T-helper 2 cell treated with Interferon-gamma antibody and Interleukin-4, amounts not matched to agents 5 μg/mL and 100 μg/mL, for 36 hours (primary cell): ENCODE data around the gene SASH1.

Source experiments
- DNase-seq: peaks from one replicate; pipeline ENCODE4 v3.0.0; 2021; ENCODE audit warnings: low spot score
- H3K27ac Mint-ChIP-seq: one replicate; pipeline ENCODE4 v1.8.0; 2021; ENCODE audit warnings: mild to moderate bottlenecking, mixed read lengths
- H3K27me3 Mint-ChIP-seq: one replicate; pipeline ENCODE4 v1.8.0; 2021; ENCODE audit warnings: low read depth, mixed read lengths
- H3K36me3 Mint-ChIP-seq: one replicate; pipeline ENCODE4 v1.8.0; 2021; ENCODE audit warnings: low read depth, mixed read lengths
- H3K4me1 Mint-ChIP-seq: one replicate; pipeline ENCODE4 v1.8.0; 2021; ENCODE audit warnings: low read depth, mixed read lengths
- H3K4me3 Mint-ChIP-seq: one replicate; pipeline ENCODE4 v1.8.0; 2022; ENCODE audit warnings: mild to moderate bottlenecking, moderate library complexity, mixed read lengths
- H3K9me3 Mint-ChIP-seq: one replicate; pipeline ENCODE4 v1.8.0; 2021; ENCODE audit warnings: mixed read lengths

SASH1 gene

GRCh38 chr6:148493424-148493823, 150.8 kb downstream of the SASH1 start:
- no peaks in the 10 kb centered on the region for H3K9me3 Mint-ChIP-seq
- no peak overlapping the region for H3K27ac Mint-ChIP-seq
- no peaks in the 10 kb centered on the region for H3K36me3 Mint-ChIP-seq
- H3K4me1 Mint-ChIP-seq: no peaks in the 10 kb centered on the region
- no peak overlapping the region for H3K4me3 Mint-ChIP-seq
- no peak for DNase-seq
- H3K27me3 Mint-ChIP-seq: peaks cover 3% of the 10 kb centered on the region

GRCh38 chr6:148494226-148494625, 151.6 kb downstream of the SASH1 start:
- DNase-seq: no peak
- no peaks in the 10 kb centered on the region for H3K36me3 Mint-ChIP-seq
- H3K4me3 Mint-ChIP-seq: no peak overlapping the region
- no peaks in the 10 kb centered on the region for H3K4me1 Mint-ChIP-seq
- H3K27ac Mint-ChIP-seq: no peak overlapping the region
- no peaks in the 10 kb centered on the region for H3K9me3 Mint-ChIP-seq
- H3K27me3 Mint-ChIP-seq: peaks cover 3% of the 10 kb centered on the region

- H3K4me1 Mint-ChIP-seq: no peaks in the 10 kb centered on the region
- DNase-seq: no peak
- H3K9me3 Mint-ChIP-seq: no peaks in the 10 kb centered on the region
- H3K27me3 Mint-ChIP-seq: peaks cover 3% of the 10 kb centered on the region
- no peaks in the 10 kb centered on the region for H3K36me3 Mint-ChIP-seq
- H3K27ac Mint-ChIP-seq: no peak overlapping the region
- H3K4me3 Mint-ChIP-seq: no peak overlapping the region
Measured at GRCh38 chr6:148495029-148495428, 152.4 kb downstream of the SASH1 start.

- Mint-ChIP-seq H3K9me3 (no peaks in the 10 kb centered on the region), H3K27ac (no peak overlapping the region), H3K36me3 (no peaks in the 10 kb centered on the region), H3K4me1 (no peaks in the 10 kb centered on the region), H3K4me3 (no peak overlapping the region), H3K27me3 (peaks cover 4% of the 10 kb centered on the region)
- no peak for DNase-seq
Measured at GRCh38 chr6:148497257-148497656, 154.6 kb downstream of the SASH1 start.

- no peaks in the 10 kb centered on the region for H3K9me3 Mint-ChIP-seq
- H3K27me3 Mint-ChIP-seq: peaks cover 4% of the 10 kb centered on the region
- no peak overlapping the region for H3K4me3 Mint-ChIP-seq
- H3K4me1 Mint-ChIP-seq: no peaks in the 10 kb centered on the region
- DNase-seq: no peak
- no peaks in the 10 kb centered on the region for H3K36me3 Mint-ChIP-seq
- H3K27ac Mint-ChIP-seq: no peak overlapping the region
Measured at GRCh38 chr6:148497717-148498116, 155.1 kb downstream of the SASH1 start.

GRCh38 chr6:148500402-148500801, 157.8 kb downstream of the SASH1 start:
- Mint-ChIP-seq H3K4me3 (no peak overlapping the region), H3K27me3 (peaks cover 4% of the 10 kb centered on the region), H3K4me1 (no peaks in the 10 kb centered on the region), H3K9me3 (no peaks in the 10 kb centered on the region), H3K27ac (no peak overlapping the region), H3K36me3 (no peaks in the 10 kb centered on the region)
- no peak for DNase-seq

- Mint-ChIP-seq H3K9me3 (no peaks in the 10 kb centered on the region), H3K4me1 (no peaks in the 10 kb centered on the region), H3K36me3 (no peaks in the 10 kb centered on the region), H3K4me3 (no peak overlapping the region), H3K27me3 (peaks cover 4% of the 10 kb centered on the region), H3K27ac (no peak overlapping the region)
- no peak for DNase-seq
Measured at GRCh38 chr6:148501178-148501590, 158.5 kb downstream of the SASH1 start.

- H3K27ac Mint-ChIP-seq: no peak overlapping the region
- H3K9me3 Mint-ChIP-seq: no peaks in the 10 kb centered on the region
- H3K36me3 Mint-ChIP-seq: no peaks in the 10 kb centered on the region
- no peak for DNase-seq
- H3K4me1 Mint-ChIP-seq: no peaks in the 10 kb centered on the region
- peaks cover 4% of the 10 kb centered on the region for H3K27me3 Mint-ChIP-seq
- no peak overlapping the region for H3K4me3 Mint-ChIP-seq
Measured at GRCh38 chr6:148502083-148502772, 159.6 kb downstream of the SASH1 start.

- Mint-ChIP-seq H3K4me3 (no peak overlapping the region), H3K4me1 (no peaks in the 10 kb centered on the region), H3K36me3 (no peaks in the 10 kb centered on the region), H3K9me3 (no peaks in the 10 kb centered on the region), H3K27ac (no peak overlapping the region), H3K27me3 (peaks cover 6% of the 10 kb centered on the region)
- no peak for DNase-seq
Measured at GRCh38 chr6:148502773-148503135, 160.1 kb downstream of the SASH1 start.

GRCh38 chr6:148503703-148504102, 161.1 kb downstream of the SASH1 start:
- Mint-ChIP-seq H3K9me3 (no peaks in the 10 kb centered on the region), H3K27ac (no peak overlapping the region), H3K4me3 (no peak overlapping the region), H3K36me3 (no peaks in the 10 kb centered on the region), H3K4me1 (no peaks in the 10 kb centered on the region), H3K27me3 (peaks cover 12% of the 10 kb centered on the region)
- no peak for DNase-seq

- Mint-ChIP-seq H3K27me3 (peaks cover 21% of the 10 kb centered on the region), H3K4me1 (no peaks in the 10 kb centered on the region), H3K4me3 (no peak overlapping the region), H3K9me3 (no peaks in the 10 kb centered on the region), H3K27ac (no peak overlapping the region), H3K36me3 (no peaks in the 10 kb centered on the region)
- DNase-seq: no peak
Measured at GRCh38 chr6:148507774-148508173, 165.1 kb downstream of the SASH1 start.

- DNase-seq: no peak
- H3K4me3 Mint-ChIP-seq: no peak overlapping the region
Measured at GRCh38 chr6:148508401-148509041, 165.9 kb downstream of the SASH1 start.

GRCh38 chr6:148509119-148509799, 166.6 kb downstream of the SASH1 start:
- Mint-ChIP-seq H3K27me3 (peaks cover 29% of the 10 kb centered on the region), H3K4me1 (no peaks in the 10 kb centered on the region), H3K27ac (no peak overlapping the region), H3K9me3 (no peaks in the 10 kb centered on the region), H3K4me3 (no peak overlapping the region), H3K36me3 (no peaks in the 10 kb centered on the region)
- DNase-seq: no peak

More at GRCh38 chr6:148508401-148509041, 165.9 kb downstream of the SASH1 start:
- Mint-ChIP-seq H3K36me3 (no peaks in the 10 kb centered on the region), H3K27ac (no peak overlapping the region), H3K27me3 (peaks cover 26% of the 10 kb centered on the region), H3K9me3 (no peaks in the 10 kb centered on the region), H3K4me1 (no peaks in the 10 kb centered on the region)

- no peaks in the 10 kb centered on the region for H3K9me3 Mint-ChIP-seq
Measured at GRCh38 chr6:148509800-148510581, 167.4 kb downstream of the SASH1 start.

More at GRCh38 chr6:148509800-148510581, 167.4 kb downstream of the SASH1 start:
- peaks cover 29% of the 10 kb centered on the region for H3K27me3 Mint-ChIP-seq
- no peak overlapping the region for H3K4me3 Mint-ChIP-seq
- no peaks in the 10 kb centered on the region for H3K4me1 Mint-ChIP-seq
- no peaks in the 10 kb centered on the region for H3K36me3 Mint-ChIP-seq
- H3K27ac Mint-ChIP-seq: no peak overlapping the region
- no peak for DNase-seq
